Neutrophil (primary cell): Measurements from ENCODE around the gene NOX4.
"Not testable (repeated sequence)": the region's sequence is repeated elsewhere in the genome, so short reads cannot be mapped to it uniquely, and the experiment has no call there.

ENCODE experiments used
- H3K27ac ChIP-seq: fragments of 200-600 bp; sonication (generic); 2 replicates; pipeline ENCODE4 v1.5.1; 2016; ENCODE audit warnings: mild to moderate bottlenecking, moderate library complexity
- H3K27me3 ChIP-seq: fragments of 200-600 bp; sonication (generic); 2 replicates; pipeline ENCODE4 v1.6.0; 2016; ENCODE audit warnings: mild to moderate bottlenecking
- H3K36me3 ChIP-seq: fragments of 200-600 bp; sonication (generic); 2 replicates; pipeline ENCODE4 v1.5.1; 2017
- H3K4me1 ChIP-seq, 2 experiments: fragments of 200-600 bp in 1 of 2; sonication (generic) in 1 of 2; 1 replicate in 1 of 2; 2 replicates in 1 of 2; pipeline versions ENCODE4 v1.5.1 to v1.6.1; 2013 to 2016; ENCODE audit warnings: low read depth in 1 of 2, low read length in 1 of 2, mild to moderate bottlenecking in 1 of 2, moderate library complexity in 1 of 2; ENCODE audit not compliant: control insufficient read depth in 1 of 2, insufficient read depth in 1 of 2
- H3K4me3 ChIP-seq, 2 experiments: fragments of 200-600 bp in 1 of 2; sonication (generic) in 1 of 2; 1 replicate in 1 of 2; 2 replicates in 1 of 2; pipeline ENCODE4 v1.5.1; 2013 to 2016; ENCODE audit warnings: low read depth in 1 of 2, low read length in 1 of 2, mild to moderate bottlenecking in 1 of 2, moderate library complexity in 1 of 2
- H3K9me3 ChIP-seq: fragments of 200-600 bp; sonication (generic); 2 replicates; pipeline ENCODE4 v1.5.1; 2016
- CTCF ChIP-seq: fragments of 200-600 bp; sonication (generic); IDR thresholded peaks from 2 replicates; pipeline ENCODE4 v1.5.1; 2016; ENCODE audit warnings: antibody characterized with exemption

Gene NOX4

DNA sequence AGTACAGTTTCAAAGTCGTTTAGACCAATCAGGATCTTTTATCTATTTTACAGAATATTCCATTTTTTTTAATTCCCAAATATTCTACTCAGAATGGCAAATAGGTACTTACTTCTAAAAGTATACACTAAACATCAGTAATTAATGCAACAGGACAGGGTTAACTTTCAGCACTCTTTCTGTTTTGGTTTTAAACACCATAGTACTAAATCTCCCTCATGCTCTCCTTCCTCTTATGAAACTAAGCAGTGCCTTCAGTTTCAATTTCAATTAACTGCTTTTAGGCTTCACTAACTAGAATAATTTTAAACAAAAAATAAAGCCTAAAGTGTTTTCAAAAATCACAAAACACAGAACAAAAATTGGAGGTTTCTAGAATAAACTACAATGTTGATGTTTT, 57.9 kb downstream of the NOX4 start:
- no peak overlapping the region for H3K27ac ChIP-seq
- TF ChIP-seq CTCF, result no peak
- no peaks in the 10 kb centered on the region for H3K36me3 ChIP-seq
- no peaks in the 10 kb centered on the region for H3K27me3 ChIP-seq
- H3K9me3 ChIP-seq, result no peaks in the 10 kb centered on the region
- H3K4me1 ChIP-seq, result no peaks in the 10 kb centered on the region
- no peak overlapping the region for H3K4me3 ChIP-seq

- not testable (repeated sequence) for H3K9me3 ChIP-seq, H3K4me3 ChIP-seq, H3K27me3 ChIP-seq, H3K27ac ChIP-seq, H3K4me1 ChIP-seq, H3K36me3 ChIP-seq
Observed at GRCh38 chr11:89432182-89432581, 59.0 kb downstream of the NOX4 start.

- not testable (repeated sequence) for H3K27ac ChIP-seq, H3K9me3 ChIP-seq, H3K36me3 ChIP-seq, H3K4me1 ChIP-seq, H3K27me3 ChIP-seq, H3K4me3 ChIP-seq
Observed at GRCh38 chr11:89426501-89426900, 64.7 kb downstream of the NOX4 start.

DNA sequence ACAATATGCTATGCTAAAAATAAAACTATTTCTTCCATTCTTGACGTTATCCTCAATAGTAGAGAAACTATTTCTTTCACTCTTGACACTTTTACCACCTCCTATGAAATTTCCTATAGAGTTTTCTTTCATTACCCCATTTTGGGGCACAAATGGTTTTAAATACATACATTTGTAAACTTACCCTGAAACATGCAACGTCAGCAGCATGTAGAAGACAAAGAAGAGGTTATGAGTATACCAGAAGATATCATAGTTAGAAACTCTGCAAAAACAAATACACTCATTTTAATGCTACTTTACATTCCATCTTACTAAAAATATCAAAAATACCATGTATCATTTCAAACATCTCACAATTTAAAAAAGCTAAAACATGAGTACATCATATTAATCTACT, 69.5 kb downstream of the NOX4 start:
- Histone ChIP-seq H3K27me3 (no peaks in the 10 kb centered on the region), H3K36me3 (no peaks in the 10 kb centered on the region), H3K9me3 (no peaks in the 10 kb centered on the region), H3K4me1 (no peaks in the 10 kb centered on the region), H3K27ac (no peak overlapping the region), H3K4me3 (no peak overlapping the region)
- TF ChIP-seq CTCF, result no peak

- Histone ChIP-seq H3K36me3 (no peaks in the 10 kb centered on the region), H3K9me3 (no peaks in the 10 kb centered on the region), H3K4me1 (no peaks in the 10 kb centered on the region), H3K4me3 (no peak overlapping the region), H3K27me3 (no peaks in the 10 kb centered on the region), H3K27ac (no peak overlapping the region)
- no peak for TF ChIP-seq CTCF
Observed at GRCh38 chr11:89420981-89421380, 70.2 kb downstream of the NOX4 start.

- no peaks in the 10 kb centered on the region for H3K36me3 ChIP-seq
- H3K27ac ChIP-seq, result no peak overlapping the region
- H3K4me1 ChIP-seq, result no peaks in the 10 kb centered on the region
- H3K27me3 ChIP-seq, result no peaks in the 10 kb centered on the region
- no peak for TF ChIP-seq CTCF
- no peaks in the 10 kb centered on the region for H3K9me3 ChIP-seq
- no peak overlapping the region for H3K4me3 ChIP-seq
Observed at GRCh38 chr11:89416961-89417360, 74.2 kb downstream of the NOX4 start.

- H3K4me3 ChIP-seq, H3K27me3 ChIP-seq, H3K9me3 ChIP-seq, H3K4me1 ChIP-seq, H3K36me3 ChIP-seq, H3K27ac ChIP-seq: not testable (repeated sequence)
Observed at GRCh38 chr11:89411112-89411511, 80.1 kb downstream of the NOX4 start.

- H3K9me3 ChIP-seq, H3K36me3 ChIP-seq, H3K4me1 ChIP-seq, H3K27me3 ChIP-seq, H3K4me3 ChIP-seq, H3K27ac ChIP-seq: not testable (repeated sequence)
Observed at GRCh38 chr11:89410666-89411065, 80.5 kb downstream of the NOX4 start.

- H3K27ac ChIP-seq, H3K4me1 ChIP-seq, H3K27me3 ChIP-seq, H3K36me3 ChIP-seq, H3K4me3 ChIP-seq, H3K9me3 ChIP-seq: not testable (repeated sequence)
Observed at GRCh38 chr11:89408441-89408840, 82.7 kb downstream of the NOX4 start.
